Neural cell (in vitro differentiated cells): Measurements from ENCODE around the gene MAIP1. TPM values are rescaled to one million over a fixed set of nuclear protein-coding genes. Genes with fewer than 3 reads are reported as not detected.

Experiments
- H2AFZ ChIP-seq: fragments of 200-600, 300-800 bp; sonication (generic), shearing (Covaris generic); 2 replicates; pipeline ENCODE4 v1.6.0; 2014; ENCODE audit warnings: low read depth, mild to moderate bottlenecking, antibody characterized with exemption, low read length, moderate library complexity
- H3F3A ChIP-seq: fragments of 200-600 bp; shearing (Covaris generic); 2 replicates; pipeline ENCODE4 v1.6.1; 2016; ENCODE audit warnings: mild to moderate bottlenecking, moderate library complexity, mixed read lengths, antibody characterized with exemption, low read length; ENCODE audit not compliant: insufficient read depth, poor library complexity, severe bottlenecking
- H3K27ac ChIP-seq: fragments of 200-600, 300-800 bp; sonication (generic), shearing (Covaris generic); 2 replicates; pipeline ENCODE4 v1.5.1; 2014; ENCODE audit warnings: mild to moderate bottlenecking, low read length, moderate library complexity
- H3K27me3 ChIP-seq: fragments of 300-800, 200-600 bp; sonication (generic), shearing (Covaris generic); 2 replicates; pipeline ENCODE4 v1.6.0; 2014; ENCODE audit warnings: mild to moderate bottlenecking, low read depth, low read length, moderate library complexity; ENCODE audit not compliant: insufficient read depth
- H3K36me3 ChIP-seq: fragments of 300-800, 200-600 bp; sonication (generic), shearing (Covaris generic); 2 replicates; pipeline ENCODE4 v1.5.1; 2014; ENCODE audit warnings: mild to moderate bottlenecking, antibody characterized with exemption, low read length, moderate library complexity; ENCODE audit not compliant: insufficient read depth
- H3K4me2 ChIP-seq: fragments of 300-800, 200-600 bp; sonication (generic), shearing (Covaris generic); 2 replicates; pipeline ENCODE4 v1.6.0; 2014; ENCODE audit warnings: mild to moderate bottlenecking, low read length
- H3K4me3 ChIP-seq: fragments of 300-800, 200-600 bp; sonication (generic), shearing (Covaris generic); 2 replicates; pipeline ENCODE4 v1.5.1; 2014; ENCODE audit warnings: mild to moderate bottlenecking, low read length, moderate library complexity
- H3K79me2 ChIP-seq: fragments of 200-600 bp; shearing (Covaris generic); replicated peaks from 2 replicates; pipeline ENCODE4 v1.6.0; 2014; ENCODE audit warnings: mild to moderate bottlenecking, low read length, moderate library complexity; ENCODE audit not compliant: insufficient read depth
- H3K9ac ChIP-seq: fragments of 300-800, 200-600 bp; sonication (generic), shearing (Covaris generic); 2 replicates; pipeline ENCODE4 v1.6.1; 2016; ENCODE audit warnings: mild to moderate bottlenecking, low read length, mixed read lengths
- H3K9me2 ChIP-seq: fragments of 200-600 bp; shearing (Covaris generic); 2 replicates; pipeline ENCODE4 v1.6.1; 2016; ENCODE audit warnings: mild to moderate bottlenecking, low read length, mixed read lengths; ENCODE audit not compliant: insufficient read depth
- H3K9me3 ChIP-seq: fragments of 200-600, 300-800 bp; sonication (generic), shearing (Covaris generic); 2 replicates; pipeline ENCODE4 v1.6.1; 2016; ENCODE audit warnings: mild to moderate bottlenecking, mixed run types, low read length, moderate library complexity, mixed read lengths
- H4K20me1 ChIP-seq: fragments of 200-600 bp; shearing (Covaris generic); 2 replicates; pipeline ENCODE4 v1.6.1; 2016; ENCODE audit warnings: mild to moderate bottlenecking, mixed run types; ENCODE audit not compliant: insufficient read depth
- CTCF ChIP-seq: fragments of 450-650 bp; IDR thresholded peaks from 2 replicates; pipeline ENCODE4 v1.5.1; 2014; ENCODE audit warnings: antibody characterized with exemption, mild to moderate bottlenecking, moderate library complexity; ENCODE audit not compliant: poor library complexity, severe bottlenecking
- EP300 ChIP-seq: fragments of 450-650 bp; conservative IDR thresholded peaks from 2 replicates; pipeline ENCODE4 v1.6.1; 2014; ENCODE audit warnings: antibody characterized with exemption, mild to moderate bottlenecking, moderate library complexity; ENCODE audit not compliant: poor library complexity, severe bottlenecking
- EZH2 ChIP-seq: fragments of 200-600, 300-800 bp; shearing (Covaris generic), sonication (generic); IDR thresholded peaks from 2 replicates; pipeline ENCODE4 v1.6.1; 2014; ENCODE audit warnings: antibody characterized with exemption, low read length, borderline replicate concordance, mild to moderate bottlenecking; ENCODE audit not compliant: insufficient read depth, poor library complexity, severe bottlenecking
- MXI1 ChIP-seq: fragments of 450-650 bp; conservative IDR thresholded peaks from 2 replicates; pipeline ENCODE4 v1.6.1; 2014; ENCODE audit warnings: antibody characterized with exemption, mild to moderate bottlenecking; ENCODE audit not compliant: poor library complexity, severe bottlenecking
- POLR2AphosphoS5 ChIP-seq: IDR thresholded peaks from 2 replicates; pipeline ENCODE4 v1.6.1; 2012
- RAD21 ChIP-seq: fragments of 450-650 bp; conservative IDR thresholded peaks from 2 replicates; pipeline ENCODE4 v1.6.1; 2014; ENCODE audit warnings: antibody characterized with exemption, mild to moderate bottlenecking, moderate library complexity
- SMC3 ChIP-seq: fragments of 450-650 bp; conservative IDR thresholded peaks from 2 replicates; pipeline ENCODE4 v1.6.1; 2014; ENCODE audit warnings: antibody characterized with exemption, mild to moderate bottlenecking, moderate library complexity; ENCODE audit not compliant: poor library complexity
- TAF1 ChIP-seq: IDR thresholded peaks from 2 replicates; pipeline ENCODE4 v1.6.1; 2012; ENCODE audit warnings: low read depth
- polyA plus RNA-seq: library from polyadenylated mRNA; depleted of rRNA; stranded (reverse); fragments of >200 nt; gene quantifications from 2 replicates; pipeline ENCODE4 v1.2.3, GENCODE V29; 2014
- TF ChIP-seq, protein P1 (sequence below): IDR thresholded peaks from 2 replicates; pipeline ENCODE4 v1.6.1; 2012; ENCODE audit warnings: borderline replicate concordance

The MAIP1 gene
- polyA plus RNA-seq, 1 donor from 2014 or later: 24.1 TPM

GRCh38 chr2:199985625-199986207 lies 30.3 kb downstream of the MAIP1 start:
- Histone ChIP-seq H3K9ac (no peak overlapping the region), H3K27ac (no peak overlapping the region), H3K4me3 (no peak overlapping the region), H2AFZ (no peak overlapping the region), H3K79me2 (no peaks in the 10 kb centered on the region), H3K36me3 (no peaks in the 10 kb centered on the region), H3K27me3 (no peaks in the 10 kb centered on the region), H3K4me2 (no peak overlapping the region), H3K9me3 (no peaks in the 10 kb centered on the region), H3F3A (no peaks in the 10 kb centered on the region), H4K20me1 (no peaks in the 10 kb centered on the region), H3K9me2 (no peaks in the 10 kb centered on the region)
- peak; percentile 75 for TF ChIP-seq SMC3
- peak; percentile 74 for TF ChIP-seq RAD21
- no peak for TF ChIP-seq EP300
- TF ChIP-seq CTCF: peak; percentile 74
- no peak for TF ChIP-seq EZH2
- TF ChIP-seq MXI1: no peak

- Histone ChIP-seq H2AFZ (no peak overlapping the region), H3K4me2 (no peak overlapping the region), H3K79me2 (no peaks in the 10 kb centered on the region), H3K27me3 (no peaks in the 10 kb centered on the region), H3F3A (no peaks in the 10 kb centered on the region), H3K4me3 (no peak overlapping the region), H3K9ac (no peak overlapping the region), H3K36me3 (no peaks in the 10 kb centered on the region), H3K27ac (no peak overlapping the region), H3K9me3 (no peaks in the 10 kb centered on the region), H3K9me2 (no peaks in the 10 kb centered on the region), H4K20me1 (no peaks in the 10 kb centered on the region)
- TF ChIP-seq, protein P1, sequence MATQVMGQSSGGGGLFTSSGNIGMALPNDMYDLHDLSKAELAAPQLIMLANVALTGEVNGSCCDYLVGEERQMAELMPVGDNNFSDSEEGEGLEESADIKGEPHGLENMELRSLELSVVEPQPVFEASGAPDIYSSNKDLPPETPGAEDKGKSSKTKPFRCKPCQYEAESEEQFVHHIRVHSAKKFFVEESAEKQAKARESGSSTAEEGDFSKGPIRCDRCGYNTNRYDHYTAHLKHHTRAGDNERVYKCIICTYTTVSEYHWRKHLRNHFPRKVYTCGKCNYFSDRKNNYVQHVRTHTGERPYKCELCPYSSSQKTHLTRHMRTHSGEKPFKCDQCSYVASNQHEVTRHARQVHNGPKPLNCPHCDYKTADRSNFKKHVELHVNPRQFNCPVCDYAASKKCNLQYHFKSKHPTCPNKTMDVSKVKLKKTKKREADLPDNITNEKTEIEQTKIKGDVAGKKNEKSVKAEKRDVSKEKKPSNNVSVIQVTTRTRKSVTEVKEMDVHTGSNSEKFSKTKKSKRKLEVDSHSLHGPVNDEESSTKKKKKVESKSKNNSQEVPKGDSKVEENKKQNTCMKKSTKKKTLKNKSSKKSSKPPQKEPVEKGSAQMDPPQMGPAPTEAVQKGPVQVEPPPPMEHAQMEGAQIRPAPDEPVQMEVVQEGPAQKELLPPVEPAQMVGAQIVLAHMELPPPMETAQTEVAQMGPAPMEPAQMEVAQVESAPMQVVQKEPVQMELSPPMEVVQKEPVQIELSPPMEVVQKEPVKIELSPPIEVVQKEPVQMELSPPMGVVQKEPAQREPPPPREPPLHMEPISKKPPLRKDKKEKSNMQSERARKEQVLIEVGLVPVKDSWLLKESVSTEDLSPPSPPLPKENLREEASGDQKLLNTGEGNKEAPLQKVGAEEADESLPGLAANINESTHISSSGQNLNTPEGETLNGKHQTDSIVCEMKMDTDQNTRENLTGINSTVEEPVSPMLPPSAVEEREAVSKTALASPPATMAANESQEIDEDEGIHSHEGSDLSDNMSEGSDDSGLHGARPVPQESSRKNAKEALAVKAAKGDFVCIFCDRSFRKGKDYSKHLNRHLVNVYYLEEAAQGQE: no peak
- TF ChIP-seq RAD21: no peak
- TF ChIP-seq EZH2: no peak
- TF ChIP-seq CTCF: no peak
- TF ChIP-seq POLR2AphosphoS5: no peak
- no peak for TF ChIP-seq SMC3
- no peak for TF ChIP-seq TAF1
- TF ChIP-seq MXI1: no peak
- TF ChIP-seq EP300: no peak
Measured at GRCh38 chr2:199987586-199987985, 32.2 kb downstream of the MAIP1 start.
